ENCODE measurements around the gene DBF4B. TPM values are rescaled to one million over a fixed set of nuclear protein-coding genes. Genes with fewer than 3 reads are reported as not detected.
A peak's percentile ranks its signal among the peaks of the same experiment; 100 is the strongest.

The DBF4B gene
- total and polyA plus RNA-seq, 2 donors from 2014 or later, result 1.8 to 3.5 TPM

DNA sequence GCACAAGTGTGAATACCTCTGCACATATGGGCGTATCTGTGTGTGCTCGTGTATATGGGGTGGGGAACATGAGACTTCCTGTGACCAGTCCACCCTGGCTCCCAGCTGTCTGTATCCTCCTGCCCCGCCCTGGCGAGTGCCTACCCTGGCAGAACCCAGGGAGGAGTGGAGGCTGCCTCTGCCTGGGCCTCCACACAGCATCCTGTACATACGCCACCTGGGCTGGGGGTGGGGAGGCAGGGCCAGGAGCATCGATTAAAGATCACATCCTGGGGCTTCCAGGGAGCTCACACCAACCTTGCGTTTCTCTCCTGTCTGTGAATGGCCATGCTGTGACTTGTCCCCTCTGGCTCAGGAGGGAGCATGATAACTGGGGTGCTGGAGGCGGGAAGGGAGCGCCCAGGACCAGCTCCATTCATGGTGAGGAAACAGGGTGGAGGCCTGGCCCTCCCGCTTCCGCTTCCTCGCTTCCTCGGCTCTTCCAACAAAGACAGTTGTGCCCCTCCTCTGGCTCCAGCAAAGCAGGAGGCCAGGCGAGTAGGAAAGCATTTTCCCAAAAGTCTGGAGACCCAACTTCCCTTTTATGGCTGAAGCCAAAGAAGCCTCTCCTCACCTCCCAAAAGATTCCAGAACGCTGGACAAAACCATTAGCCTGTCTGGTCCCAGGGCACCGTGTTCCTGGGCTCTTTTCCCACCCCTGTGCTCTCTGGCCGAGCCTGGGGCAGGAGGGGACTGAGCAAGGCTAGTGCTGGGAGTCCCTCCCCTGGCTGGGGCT, 73.3 kb downstream of the DBF4B start:
- peak overlapping the region in 1 of 2 donors; percentile 11 for H3K27ac ChIP-seq (ENCODE audit: low read depth in 2 of 2, low read length in 2 of 2)

DNA sequence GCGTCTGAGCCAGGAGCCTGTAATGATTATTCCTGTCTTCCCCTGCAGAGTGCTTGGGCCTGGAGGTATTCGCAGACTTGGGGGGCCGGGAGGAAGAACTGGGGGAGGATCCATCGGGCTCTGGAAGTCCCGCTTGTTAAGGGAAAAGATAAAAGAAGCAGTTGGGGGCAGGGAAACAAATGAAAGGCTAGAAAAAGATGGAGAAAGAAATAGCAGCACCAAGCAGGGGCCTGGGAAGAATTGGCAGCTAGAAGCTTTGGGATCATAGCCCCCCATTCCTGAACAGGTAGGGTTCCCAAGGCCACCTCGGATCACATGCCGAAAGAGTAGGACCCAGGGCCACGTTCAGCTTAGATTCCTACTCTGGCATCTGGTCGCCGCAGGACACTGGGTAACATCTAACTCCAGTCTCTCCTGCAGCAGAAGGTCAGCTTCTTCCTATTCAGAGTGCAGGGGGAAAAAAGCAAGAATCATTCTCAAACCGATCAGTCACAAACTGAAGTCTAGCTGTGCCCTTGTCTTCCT, 73.9 kb downstream of the DBF4B start:
- H3K9ac ChIP-seq (ENCODE audit: low read length in 3 of 3), result no peak overlapping the region
- peaks cover 0 to 8% (median 0%) of the 10 kb centered on the region in 3 donors for H3K4me1 ChIP-seq (ENCODE audit: control insufficient read depth in 2 of 3, insufficient read depth in 2 of 3, low read depth in 1 of 3, low read length in 3 of 3)
- FAIRE-seq (no peak), DNase-seq (peak in 1 of 5 donors; percentile 41)
- H3K4me3 ChIP-seq (ENCODE audit: low read length in 3 of 3), result no peak overlapping the region
- TF ChIP-seq, protein P1, sequence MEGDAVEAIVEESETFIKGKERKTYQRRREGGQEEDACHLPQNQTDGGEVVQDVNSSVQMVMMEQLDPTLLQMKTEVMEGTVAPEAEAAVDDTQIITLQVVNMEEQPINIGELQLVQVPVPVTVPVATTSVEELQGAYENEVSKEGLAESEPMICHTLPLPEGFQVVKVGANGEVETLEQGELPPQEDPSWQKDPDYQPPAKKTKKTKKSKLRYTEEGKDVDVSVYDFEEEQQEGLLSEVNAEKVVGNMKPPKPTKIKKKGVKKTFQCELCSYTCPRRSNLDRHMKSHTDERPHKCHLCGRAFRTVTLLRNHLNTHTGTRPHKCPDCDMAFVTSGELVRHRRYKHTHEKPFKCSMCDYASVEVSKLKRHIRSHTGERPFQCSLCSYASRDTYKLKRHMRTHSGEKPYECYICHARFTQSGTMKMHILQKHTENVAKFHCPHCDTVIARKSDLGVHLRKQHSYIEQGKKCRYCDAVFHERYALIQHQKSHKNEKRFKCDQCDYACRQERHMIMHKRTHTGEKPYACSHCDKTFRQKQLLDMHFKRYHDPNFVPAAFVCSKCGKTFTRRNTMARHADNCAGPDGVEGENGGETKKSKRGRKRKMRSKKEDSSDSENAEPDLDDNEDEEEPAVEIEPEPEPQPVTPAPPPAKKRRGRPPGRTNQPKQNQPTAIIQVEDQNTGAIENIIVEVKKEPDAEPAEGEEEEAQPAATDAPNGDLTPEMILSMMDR (IDR thresholded peaks at IDR 0.05; ENCODE audit: borderline replicate concordance, extremely low read depth, insufficient read depth), result no peak
- no peaks in the 10 kb centered on the region for H3K27me3 ChIP-seq (ENCODE audit: control insufficient read depth, insufficient read depth, low read length)
- H3K27ac ChIP-seq (ENCODE audit: low read depth in 2 of 2, low read length in 2 of 2), result peak overlapping the region in 1 of 2 donors; percentile 11
- H3K36me3 ChIP-seq (ENCODE audit: control insufficient read depth in 2 of 3, insufficient read depth in 3 of 3, low read length in 3 of 3), result no peaks in the 10 kb centered on the region
- intact Hi-C loops (cut with DNase I), result no loop called here
- H3K9me3 ChIP-seq (ENCODE audit: control insufficient read depth in 2 of 3, insufficient read depth in 1 of 3, low read length in 3 of 3), result no peaks in the 10 kb centered on the region

More for the DNA sequence above, 73.3 kb downstream of the DBF4B start:
- peaks cover 0 to 8% (median 0%) of the 10 kb centered on the region in 3 donors for H3K4me1 ChIP-seq (ENCODE audit: control insufficient read depth in 2 of 3, insufficient read depth in 2 of 3, low read depth in 1 of 3, low read length in 3 of 3)
- no peaks in the 10 kb centered on the region for H3K9me3 ChIP-seq (ENCODE audit: control insufficient read depth in 2 of 3, insufficient read depth in 1 of 3, low read length in 3 of 3)
- FAIRE-seq (no peak), DNase-seq (peak in 2 of 5 donors; percentile 9 to 69)
- H3K36me3 ChIP-seq (ENCODE audit: control insufficient read depth in 2 of 3, insufficient read depth in 3 of 3, low read length in 3 of 3), result no peaks in the 10 kb centered on the region
- peak overlapping the region in 1 of 3 donors; percentile 5 for H3K4me3 ChIP-seq (ENCODE audit: low read length in 3 of 3)
- no peaks in the 10 kb centered on the region for H3K27me3 ChIP-seq (ENCODE audit: control insufficient read depth, insufficient read depth, low read length)
- TF ChIP-seq, protein P1 (IDR thresholded peaks at IDR 0.05; ENCODE audit: borderline replicate concordance, extremely low read depth, insufficient read depth), result no peak
- H3K9ac ChIP-seq (ENCODE audit: low read length in 3 of 3), result no peak overlapping the region
- intact Hi-C loops (cut with DNase I), result no loop called here

GRCh38 chr17:44785921-44786320, 77.5 kb downstream of the DBF4B start:
- Histone ChIP-seq H3K27me3 (ENCODE audit: control insufficient read depth, insufficient read depth, low read length) (no peaks in the 10 kb centered on the region), H3K27ac (ENCODE audit: low read depth in 2 of 2, low read length in 2 of 2) (no peak overlapping the region), H3K4me1 (ENCODE audit: control insufficient read depth in 2 of 3, insufficient read depth in 2 of 3, low read depth in 1 of 3, low read length in 3 of 3) (no peaks in the 10 kb centered on the region), H3K9me3 (ENCODE audit: control insufficient read depth in 2 of 3, insufficient read depth in 1 of 3, low read length in 3 of 3) (no peaks in the 10 kb centered on the region), H3K9ac (ENCODE audit: low read length in 3 of 3) (no peak overlapping the region), H3K4me3 (ENCODE audit: low read length in 3 of 3) (no peak overlapping the region), H3K36me3 (ENCODE audit: control insufficient read depth in 2 of 3, insufficient read depth in 3 of 3, low read length in 3 of 3) (no peaks in the 10 kb centered on the region)
- FAIRE-seq (no peak), DNase-seq (peak in 1 of 5 donors; percentile 33)
- intact Hi-C loops (cut with DNase I), result no loop called here
- TF ChIP-seq, protein P1 (IDR thresholded peaks at IDR 0.05; ENCODE audit: borderline replicate concordance, extremely low read depth, insufficient read depth), result no peak
